HG03521 (cell line): ENCODE measurements around the gene FYTTD1.

Experiments
- ATAC-seq: cut with Tn5 transposase; IDR thresholded peaks from one replicate; pipeline ENCODE4 v1.9.1; 2021; ENCODE audit warnings: mild to moderate bottlenecking, moderate library complexity; ENCODE audit not compliant: unreplicated experiment

Gene FYTTD1

DNA sequence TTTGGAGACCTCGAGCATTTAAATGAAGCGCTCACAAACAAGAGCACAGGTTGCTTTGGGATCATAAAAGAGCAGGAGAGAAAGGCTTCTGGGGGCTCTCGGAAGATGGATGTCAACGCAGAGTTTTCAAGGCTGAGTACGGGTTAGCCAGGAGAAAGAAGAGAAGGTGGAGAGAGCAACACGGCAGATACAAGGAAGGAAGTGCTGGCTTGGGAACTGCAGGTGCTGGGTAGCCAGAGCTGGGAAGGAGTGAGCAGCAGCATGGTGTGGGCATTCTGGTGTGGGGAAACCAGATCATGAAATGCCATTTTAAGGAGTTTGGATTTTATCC lies 12.4 kb upstream of the FYTTD1 start:
- ATAC-seq = no peak

DNA sequence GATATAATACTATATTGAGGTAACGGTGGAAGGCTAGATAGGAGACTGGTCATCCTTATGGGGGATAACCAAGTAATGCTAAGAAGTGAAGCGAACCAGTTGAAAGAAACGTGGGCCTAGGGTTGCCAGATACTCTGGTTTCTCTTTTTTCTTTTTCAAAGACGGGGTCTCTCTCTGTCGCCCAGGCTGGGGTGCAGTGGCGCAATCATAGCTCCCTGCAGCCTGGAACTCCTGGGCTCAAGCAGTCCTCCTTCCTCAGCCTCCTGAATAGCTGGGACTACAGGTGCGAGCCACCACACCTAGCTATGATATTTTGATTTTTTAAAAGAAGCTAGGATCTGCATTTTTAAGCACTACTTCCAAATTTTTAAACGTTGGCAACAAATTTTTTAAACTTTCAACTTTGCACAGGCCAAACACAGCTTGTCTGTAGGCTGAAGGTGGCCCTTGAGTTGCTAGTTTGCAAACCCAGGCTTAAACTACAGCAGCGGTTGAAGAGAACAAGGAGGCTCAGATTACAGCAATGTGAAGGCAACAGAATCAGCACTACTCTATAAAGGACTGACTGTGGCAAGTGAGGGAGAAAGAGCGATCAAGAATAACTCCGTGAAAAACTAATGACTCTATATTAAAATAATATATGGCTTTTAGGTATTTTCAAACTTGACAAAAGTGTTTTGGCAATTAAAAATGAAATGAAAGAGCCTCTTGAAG lies 11.8 kb upstream of the FYTTD1 start:
- ATAC-seq = no peak

DNA sequence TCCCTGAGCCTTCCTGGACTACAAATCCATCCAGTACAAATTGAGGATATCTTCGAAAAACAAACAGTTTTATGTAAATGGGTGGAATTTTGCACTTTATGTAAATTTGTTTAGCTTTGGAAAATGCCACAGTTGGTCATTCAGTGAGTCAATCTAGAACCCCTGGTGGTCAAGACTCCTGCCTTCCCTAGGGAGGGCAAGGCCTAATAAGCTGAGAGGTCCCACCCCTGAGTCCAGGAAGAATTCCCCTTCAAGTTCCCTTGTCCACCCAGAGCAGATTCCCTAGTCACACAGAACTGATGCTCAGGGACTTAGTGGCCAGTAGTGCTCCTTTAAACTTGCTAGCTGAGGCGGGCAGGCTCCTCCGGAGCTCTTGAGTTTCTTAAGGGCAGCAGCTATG lies 6.9 kb upstream of the FYTTD1 start:
- no peak for ATAC-seq

DNA sequence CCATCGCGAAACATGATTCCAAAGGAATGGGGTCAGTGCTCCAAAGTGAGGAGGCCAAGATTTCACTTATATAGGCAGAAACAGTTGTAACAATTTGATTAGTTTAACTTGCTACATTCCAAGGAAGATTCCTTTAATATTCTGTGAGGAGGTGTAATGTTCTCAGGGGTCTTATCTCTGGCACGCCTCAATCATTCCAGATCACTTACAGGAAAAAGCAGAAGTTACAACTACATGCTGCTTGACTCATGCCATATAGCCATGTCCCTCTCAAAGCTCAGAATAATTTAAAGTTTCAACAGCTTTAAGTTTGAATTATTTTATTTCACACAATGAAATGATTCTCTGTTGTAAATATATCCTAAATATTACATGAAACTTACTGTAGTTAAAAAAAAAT lies 3.5 kb upstream of the FYTTD1 start:
- ATAC-seq = no peak

DNA sequence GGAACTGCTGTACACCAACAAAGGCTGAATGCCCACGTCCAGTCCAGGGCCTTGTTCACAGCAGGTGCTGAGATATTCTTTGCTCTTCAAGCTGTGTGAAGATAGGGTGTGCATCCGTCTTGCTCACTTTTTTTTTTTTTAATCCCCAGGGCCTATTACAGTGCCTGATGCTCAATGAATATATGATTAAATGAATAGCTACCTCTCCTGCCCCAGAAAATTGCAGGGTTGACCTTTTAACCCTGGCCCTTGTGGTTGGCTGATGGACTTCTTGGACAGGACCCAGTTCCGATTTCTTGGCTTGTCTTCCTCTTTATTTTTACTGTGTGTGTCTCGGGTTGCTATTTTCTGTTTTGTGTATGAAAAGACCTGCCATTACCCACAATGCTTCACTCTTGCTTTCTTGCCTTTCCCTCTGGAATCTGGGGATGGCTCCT lies 2.9 kb upstream of the FYTTD1 start:
- ATAC-seq = no peak

DNA sequence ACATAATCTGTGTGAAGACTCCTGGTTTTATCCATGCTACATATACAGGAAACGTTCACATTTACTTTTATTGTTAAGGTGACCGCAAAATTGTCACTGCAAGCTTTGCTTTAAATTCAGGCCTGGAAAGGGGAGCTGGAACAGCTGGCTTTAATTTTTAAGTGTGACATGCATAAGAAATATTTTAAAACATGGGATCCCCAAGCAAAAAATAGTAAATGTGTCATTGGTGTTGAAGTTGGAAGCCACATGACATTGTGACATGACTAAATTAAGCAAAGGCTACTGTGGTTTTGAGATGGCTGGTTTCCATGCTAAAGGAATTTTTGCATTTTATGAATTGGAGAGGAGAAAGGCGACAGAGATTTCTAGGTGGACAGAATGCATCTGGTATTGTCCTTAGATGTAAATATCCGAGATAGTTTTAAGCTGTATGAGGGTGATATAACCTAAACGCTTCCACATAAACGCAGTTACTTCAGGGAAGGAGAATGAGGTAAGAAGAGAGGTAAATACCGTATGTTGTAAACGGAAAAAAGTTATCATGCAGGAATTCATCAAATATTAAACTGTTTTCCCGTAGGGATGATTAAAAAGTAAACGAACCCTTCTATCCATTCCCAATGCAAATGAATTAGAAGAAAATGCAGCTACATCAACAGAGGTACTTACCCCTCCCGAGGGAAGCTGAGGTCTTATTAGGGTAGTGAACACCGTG lies 927 bp upstream of the FYTTD1 start:
- no peak for ATAC-seq

DNA sequence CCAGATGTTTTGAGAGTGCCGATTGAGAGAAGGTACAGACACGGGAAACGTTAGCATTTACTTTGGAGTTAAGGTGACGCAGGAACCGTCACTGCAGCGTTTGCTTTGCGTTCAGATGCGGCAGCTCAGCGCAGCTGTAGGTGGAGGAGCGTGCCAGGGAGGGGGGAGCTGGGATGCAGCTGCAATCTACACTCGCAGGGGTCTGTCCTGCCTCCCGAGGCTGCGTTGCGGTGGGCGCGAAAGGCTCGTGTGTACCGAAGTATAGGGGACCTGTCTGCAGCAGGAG lies 425 bp upstream of the FYTTD1 start:
- ATAC-seq = peak; percentile 21

DNA sequence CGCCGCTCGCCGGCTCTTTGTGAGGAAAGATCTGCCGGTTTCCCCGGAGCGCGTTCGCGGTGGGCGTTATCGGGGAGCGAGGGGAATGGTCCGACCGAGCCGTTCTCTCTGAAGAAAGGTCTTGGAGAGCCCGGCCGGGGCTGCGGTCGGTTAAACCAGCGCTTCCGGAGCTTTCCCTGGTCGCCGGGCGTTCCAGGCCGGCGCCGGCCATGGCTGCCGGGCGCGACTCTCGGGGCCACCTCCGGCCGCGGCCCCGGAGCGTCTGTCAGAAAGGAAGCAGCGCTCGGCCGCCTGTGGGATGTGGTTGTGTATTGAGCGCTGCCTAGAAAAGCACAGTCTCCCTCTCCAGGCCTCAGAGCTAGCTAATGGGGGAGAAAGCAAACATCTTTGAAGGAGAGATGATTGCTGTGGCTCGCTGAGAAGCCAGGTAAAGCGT lies 731 bp downstream of the FYTTD1 start:
- peak; percentile 57 for ATAC-seq

DNA sequence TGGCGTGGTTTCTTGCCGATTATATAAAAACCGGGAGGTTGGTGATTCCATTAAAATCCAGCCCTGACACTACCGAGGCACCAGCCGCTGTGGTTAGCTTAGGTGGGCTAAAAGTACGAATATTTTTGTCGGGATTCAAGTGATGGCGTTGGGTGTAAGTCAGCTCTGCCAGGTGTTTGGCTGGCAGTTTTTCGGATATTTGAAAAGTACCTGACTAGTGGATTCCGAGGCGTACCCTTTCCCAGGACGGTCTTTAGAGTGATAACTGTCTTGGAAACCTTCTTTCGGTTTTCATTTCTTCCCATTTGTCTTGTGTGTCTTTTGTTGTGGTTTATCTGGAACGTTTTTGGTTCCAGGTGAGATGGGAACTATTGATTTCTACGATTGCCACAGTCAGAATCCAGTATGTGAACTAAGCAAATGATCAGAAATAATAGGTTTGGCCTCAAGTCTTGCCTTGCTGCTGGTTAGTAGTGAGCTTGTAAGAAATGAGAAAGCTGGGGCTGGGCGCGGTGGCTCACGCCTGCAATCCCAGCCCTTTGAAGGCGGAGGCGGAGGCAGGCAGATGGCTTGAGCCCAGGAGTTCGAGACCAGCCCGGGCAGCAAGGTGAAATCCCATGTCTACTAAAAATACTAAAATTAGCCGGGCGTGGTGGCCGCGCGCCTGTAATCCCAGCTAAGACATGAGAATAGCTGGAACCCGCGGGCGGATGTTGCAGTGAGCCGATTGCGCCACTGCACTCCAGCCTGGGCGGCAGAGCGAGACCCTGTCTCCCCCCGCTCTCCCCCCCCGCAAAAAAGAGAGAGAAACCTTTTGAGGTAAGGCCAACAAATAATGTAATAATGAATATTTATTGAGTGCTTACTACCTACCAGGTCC lies 1.4 kb downstream of the FYTTD1 start:
- ATAC-seq = no peak

DNA sequence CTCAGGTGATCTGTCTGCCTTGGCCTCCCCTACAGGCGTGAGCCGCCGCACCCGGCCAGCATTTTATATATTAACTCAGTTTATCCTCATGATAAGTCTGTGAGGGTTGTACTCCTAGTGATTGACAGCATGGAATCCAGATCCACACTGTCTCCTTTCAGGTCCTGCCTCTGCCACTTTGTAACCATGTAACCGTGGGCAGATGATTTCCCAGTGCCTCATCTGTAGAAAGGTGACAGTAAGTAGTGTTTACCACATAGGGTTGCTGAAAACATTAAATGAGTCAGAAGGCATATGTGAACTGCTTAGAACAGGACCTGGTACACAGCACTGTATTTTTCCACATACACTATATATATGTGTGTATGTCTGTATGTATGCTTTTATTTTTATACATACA lies 2.4 kb downstream of the FYTTD1 start:
- no peak for ATAC-seq

DNA sequence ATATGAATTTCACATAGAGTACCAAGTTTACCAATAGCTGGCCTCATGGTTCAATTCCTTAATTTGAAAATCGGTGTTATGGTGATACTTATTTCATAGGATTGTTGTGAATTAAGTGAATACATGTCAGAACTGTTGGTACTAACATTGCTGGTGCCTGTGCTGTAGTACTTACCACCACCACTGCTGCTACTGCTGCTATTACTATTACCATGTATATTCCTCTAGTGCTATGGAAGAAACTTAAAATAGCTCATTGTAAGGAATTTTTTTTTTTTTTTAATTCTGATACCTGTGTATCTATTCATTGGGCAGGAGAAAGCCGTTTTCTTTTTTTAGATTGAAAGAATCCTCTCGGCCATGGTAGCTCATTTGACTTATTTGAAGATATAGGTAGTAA lies 3.6 kb downstream of the FYTTD1 start:
- ATAC-seq = no peak

DNA sequence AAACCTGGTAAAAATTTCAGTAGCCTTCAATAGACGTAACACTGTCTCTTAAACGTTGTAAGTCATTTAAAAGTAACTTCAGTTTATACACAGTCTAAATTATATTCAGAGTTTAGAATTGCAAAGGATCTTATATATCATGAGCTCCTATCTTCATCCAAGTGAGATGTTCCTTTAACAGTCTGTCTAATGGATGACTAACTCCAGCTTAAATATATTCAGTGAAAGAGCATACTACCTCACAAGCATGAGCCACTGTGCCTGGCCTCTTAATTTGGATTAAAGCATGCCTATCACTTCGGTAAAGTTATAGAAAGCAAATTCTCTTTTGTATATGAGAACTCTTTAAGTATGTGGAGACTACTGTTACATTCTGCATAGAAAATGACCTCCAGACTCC lies 7.0 kb downstream of the FYTTD1 start:
- no peak for ATAC-seq

DNA sequence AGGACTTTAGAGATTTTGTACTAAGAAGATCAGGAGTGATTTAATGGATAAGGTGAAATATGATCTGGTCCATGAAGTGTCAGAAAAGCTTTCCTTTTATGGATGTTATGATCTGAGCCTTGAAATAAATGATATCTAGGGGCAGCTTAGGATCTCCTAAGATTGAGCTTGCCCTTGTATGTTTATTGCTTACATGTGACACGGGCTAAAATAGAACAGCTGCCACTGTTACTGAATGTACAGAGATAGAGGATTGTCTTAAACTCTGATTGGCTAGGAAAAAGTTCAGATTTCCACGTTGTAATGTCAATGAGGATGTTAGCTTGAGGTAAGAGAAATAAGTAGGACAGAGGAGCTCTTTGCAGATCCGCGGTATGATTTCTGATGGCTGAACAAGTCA lies 8.8 kb downstream of the FYTTD1 start:
- ATAC-seq = no peak

DNA sequence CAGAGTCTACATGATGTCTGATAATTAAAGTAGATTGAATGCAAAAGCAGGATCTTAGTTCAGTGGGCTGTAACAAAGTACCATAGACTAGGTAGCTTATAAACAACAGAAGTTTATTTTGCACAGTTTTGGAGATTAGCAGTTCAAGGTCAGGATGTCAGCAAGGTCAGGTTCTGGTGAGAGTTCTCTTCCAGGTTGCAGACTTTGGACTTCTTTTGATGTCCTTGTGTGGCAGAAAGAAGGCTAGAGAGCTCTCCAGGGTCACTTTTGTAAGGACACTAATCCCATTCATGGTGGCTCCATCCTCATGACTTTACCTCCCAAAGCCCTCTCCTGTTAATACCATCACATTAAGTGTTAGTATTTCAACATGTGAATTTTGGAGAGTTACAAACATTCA lies 12.1 kb downstream of the FYTTD1 start:
- ATAC-seq = no peak

DNA sequence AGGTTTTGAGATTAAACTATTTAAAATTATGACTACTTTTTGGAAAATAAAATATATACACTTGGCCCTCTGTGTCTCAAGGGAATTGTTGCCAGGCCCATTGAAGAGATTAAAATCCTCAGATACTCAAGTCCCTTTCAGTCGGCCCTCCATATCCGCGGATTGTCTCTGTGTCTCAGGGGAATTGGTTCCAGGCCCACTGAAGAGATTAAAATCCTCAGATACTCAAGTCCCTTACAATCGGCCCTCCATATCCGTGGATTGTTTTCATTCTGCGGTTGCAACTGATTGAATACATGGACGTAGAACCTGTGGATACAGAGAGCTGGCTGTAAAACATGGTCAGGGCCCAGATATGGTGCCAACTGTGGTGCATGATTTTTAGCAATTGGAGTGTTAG lies 25.6 kb downstream of the FYTTD1 start:
- ATAC-seq = no peak

DNA sequence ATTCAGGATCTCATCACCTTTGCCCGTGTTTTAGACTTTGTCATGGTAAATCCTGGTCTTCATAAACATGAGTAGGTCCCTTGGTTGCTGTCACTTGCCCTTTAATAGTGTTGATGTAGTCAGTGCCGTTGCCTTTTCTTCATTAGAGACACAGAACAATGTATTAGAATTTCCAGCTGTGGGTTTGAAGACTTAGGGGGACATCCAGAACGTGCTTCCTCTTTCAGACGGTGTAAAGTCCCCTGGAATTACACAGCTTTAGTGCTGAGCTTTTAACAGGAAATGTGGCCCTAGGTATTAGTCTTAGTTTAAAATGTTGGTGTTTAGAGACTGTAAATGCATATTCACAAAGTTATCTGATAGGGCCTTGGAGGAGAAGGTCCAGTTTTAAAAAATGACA lies 32.5 kb downstream of the FYTTD1 start:
- ATAC-seq = no peak

DNA sequence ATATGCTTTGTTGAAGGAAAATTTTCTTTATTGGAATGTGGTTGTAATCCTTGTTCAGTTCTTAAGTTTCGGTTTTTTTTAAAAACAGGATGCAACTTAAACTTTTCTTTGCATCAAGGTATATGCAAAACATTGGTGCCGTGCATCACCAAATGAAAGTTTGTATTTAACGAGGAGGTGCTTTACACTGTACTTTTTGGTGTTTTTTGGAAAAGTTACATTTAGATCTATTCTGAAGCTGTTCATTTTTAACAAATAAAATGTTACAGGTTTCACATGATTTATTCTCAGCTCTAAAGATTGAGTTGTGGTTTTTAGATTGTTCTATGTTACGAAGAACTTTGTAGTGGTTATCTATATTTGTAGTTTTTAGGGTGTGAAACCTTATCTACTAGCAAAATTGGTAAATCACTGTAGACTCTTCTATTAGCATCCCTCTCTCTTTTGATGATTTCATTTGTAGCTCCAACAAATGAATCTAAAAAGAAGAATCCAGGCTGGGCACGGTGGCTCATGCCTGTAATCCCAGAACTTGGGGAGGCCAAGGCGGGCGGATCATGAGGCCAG lies 34.4 kb downstream of the FYTTD1 start:
- no peak for ATAC-seq

DNA sequence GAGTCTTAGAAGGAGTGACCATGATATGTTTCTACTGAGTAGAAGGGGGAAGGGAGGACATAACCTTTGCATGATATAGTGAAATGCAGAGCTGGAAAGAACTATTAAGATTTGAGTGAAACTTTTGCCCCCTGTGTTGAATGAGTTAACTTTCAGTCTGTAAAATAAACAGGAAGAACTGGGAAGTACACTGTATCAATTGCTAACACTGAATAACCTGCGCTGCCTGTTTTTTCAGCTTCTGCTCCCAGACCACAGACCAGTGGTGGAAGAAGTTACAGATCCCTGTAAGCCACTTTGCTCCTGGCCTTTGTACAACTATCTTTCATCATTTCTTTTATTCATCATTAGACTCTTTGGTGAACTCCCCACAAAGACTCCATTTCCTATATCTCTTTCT lies 37.7 kb downstream of the FYTTD1 start:
- ATAC-seq = no peak

DNA sequence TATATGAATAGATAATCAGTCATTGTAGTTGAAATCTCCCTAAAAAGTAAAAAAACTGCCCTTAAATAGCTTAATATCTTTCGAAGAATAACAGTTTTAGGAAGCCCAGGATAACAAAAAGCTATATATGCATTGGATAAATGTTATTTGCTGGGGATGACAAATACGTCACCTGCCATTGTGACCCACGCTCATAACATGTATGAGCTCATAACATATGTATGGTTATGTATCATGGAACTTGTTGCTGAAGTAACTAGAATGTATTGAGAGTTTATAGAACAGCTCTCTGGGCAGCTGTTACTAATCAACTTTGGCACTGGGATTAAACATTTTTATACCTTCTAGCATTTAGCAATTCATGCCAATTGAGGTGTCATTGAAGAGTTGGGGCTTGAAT lies 39.6 kb downstream of the FYTTD1 start:
- ATAC-seq = no peak

DNA sequence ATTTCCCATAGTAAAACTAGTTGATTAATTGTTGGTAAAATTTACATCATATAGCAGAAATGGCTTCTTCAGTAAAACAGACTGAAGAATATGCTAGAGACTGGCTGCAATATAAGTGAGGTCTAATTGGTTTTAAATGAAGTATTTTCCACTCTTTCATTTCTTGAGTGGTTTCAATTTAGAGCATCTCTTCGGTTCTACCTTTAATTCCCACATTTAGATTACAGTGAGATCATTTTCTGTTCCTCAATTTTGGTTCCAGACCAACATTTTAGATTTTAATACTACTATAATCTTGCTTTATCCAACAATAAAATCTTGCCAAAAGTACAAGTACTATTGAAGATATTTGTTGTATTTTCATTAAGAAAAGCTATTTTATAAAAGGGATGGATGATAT lies 40.4 kb downstream of the FYTTD1 start:
- no peak for ATAC-seq

DNA sequence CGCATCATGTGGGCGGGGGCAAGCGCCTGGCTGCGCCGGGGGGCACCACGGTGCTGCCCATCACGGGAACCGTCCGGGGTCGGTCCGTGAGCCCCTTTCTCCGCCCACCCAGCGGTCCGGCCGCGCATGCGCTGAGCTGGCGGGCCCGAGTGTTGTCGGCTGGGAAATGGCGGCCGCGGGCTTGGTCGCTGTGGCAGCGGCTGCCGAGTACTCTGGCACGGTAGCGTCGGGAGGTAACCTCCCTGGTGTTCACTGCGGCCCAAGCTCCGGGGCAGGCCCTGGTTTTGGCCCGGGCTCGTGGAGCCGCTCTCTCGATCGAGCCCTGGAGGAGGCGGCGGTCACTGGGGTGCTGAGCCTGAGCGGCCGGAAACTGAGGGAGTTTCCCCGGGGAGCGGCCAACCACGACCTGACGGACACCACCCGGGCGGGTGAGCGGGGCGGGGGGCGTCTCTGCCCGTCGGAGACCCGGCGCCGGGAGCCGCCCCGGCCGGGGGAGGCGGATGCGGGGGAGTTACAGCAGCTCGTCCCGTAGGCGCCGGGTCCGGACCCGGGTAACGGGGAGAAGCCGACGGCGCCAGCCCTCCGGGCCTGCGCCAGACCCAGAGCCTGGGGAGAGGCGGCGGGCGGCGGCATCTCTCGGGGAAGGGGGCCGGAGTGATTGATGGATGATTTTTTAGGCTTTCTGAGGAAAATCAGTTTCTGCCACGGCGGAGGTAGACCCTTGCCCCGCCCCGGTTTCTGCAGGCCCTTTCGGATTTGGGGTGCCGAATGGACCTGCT lies 41.6 kb downstream of the FYTTD1 start, which contains the start of gene LRCH3:
Gene LRCH3, plus strand, starts transcription at position 142 of the 779 bp plus-strand sequence. Its CDS starts 25 bp downstream, at position 167.
- peak; percentile 78 for ATAC-seq
